NCI-H2196 treated with DMSO at 0.1 percent for 48 hours (cell line): ENCODE results near the gene PDE6A.
A peak's percentile ranks its signal among the peaks of the same experiment; 100 is the strongest.
"Not testable (repeated sequence)": the region's sequence is repeated elsewhere in the genome, so short reads cannot be mapped to it uniquely, and the experiment has no call there.

ENCODE experiments used
- DNase-seq: peaks from one replicate; lab custom pipeline; 2025; ENCODE audit not compliant: unreplicated experiment; lab: John Stamatoyannopoulos, UW

Gene PDE6A

GRCh38 chr5:149869411-149869821 is 75.2 kb downstream of the PDE6A start:
- DNase-seq: no peak

GRCh38 chr5:149865746-149866145 is 78.8 kb downstream of the PDE6A start:
- no peak for DNase-seq

DNA sequence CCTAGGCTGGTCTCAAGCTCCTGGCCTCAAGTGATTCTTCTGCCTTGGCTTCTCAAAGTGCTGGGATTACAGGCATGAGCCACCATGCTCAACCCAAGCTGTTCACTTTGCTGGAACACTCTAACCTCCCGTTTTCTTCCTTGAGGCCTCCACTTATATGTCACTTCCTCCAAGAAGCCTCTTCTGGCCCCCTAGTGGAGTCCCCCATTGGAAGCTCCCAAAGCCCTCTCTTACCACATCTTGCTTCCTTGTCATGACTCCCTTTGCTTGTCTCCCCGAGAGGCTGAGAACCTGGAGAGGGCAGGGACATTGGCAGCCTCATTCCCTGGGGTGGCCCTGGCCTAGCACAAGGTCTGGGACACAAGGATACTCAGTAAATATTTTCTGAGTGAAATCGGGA is 80.8 kb downstream of the PDE6A start:
- no peak for DNase-seq

GRCh38 chr5:149863176-149863575 is 81.4 kb downstream of the PDE6A start:
- DNase-seq: no peak

DNA sequence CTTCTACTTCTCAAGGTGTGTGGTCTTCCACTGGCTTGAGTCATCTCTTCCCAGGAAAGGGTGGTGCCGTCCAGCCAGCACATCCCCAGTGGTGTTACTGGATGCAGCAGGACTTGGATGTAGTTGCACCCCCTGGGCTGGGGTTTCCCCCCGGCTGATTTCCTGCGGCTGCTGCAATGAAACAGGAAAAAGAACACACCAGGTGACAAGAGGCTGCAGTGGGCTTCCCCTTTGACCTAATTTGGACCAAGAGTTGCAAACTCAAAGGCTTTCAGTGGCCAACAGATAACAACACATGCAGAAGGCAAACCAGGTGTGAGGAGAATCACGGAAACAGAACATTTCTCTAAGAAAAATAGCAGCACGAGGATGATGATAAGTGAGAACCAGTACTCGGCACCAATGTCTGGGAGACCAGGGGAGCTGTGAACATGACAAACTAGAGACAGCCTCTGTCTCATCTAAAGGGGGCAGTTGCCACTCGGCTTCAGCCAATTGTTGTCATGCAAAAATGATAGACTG is 83.7 kb downstream of the PDE6A start:
- DNase-seq: no peak

DNA sequence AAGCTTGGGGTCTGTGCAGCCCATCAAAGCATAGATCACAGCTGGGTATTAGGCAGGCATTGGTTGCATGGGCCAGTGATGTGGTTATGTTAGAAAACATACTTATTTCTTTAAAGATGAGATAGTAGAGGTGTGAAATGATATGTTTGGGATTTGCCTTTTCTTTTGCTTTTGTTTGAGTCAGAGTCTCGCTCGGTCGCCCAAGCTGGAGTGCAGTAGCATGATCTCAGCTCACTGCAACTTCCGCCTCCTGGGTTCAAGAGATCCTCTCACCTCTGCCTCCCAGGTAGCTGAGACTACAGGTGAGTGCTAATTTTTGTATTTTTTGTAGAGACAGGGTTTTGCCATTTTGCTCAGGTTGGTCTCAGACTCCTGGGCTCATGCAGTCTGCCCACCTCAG is 84.8 kb downstream of the PDE6A start:
- DNase-seq: no peak

DNA sequence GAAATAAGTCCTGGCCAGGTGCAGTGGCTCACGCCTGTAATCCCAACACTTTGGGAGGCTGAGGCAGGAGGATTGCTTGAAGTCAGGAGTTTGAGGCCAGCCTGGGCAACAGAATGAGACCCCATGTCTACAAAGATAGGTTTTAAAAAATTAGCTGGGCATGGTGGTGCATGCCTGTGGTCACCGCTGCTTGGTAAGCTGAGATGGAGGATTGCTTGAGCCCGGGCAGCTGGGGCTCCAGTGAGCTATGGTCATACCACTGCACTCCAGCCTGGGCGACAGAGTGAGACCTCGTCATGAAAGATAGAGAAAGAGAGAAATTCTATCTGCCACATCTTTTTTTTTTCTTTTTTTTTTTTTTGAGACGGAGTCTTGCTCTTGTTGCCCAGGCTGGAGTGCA is 86.1 kb downstream of the PDE6A start:
- not testable (repeated sequence) for DNase-seq

- peak; percentile 75 for DNase-seq
These were observed 87.1 kb downstream of the PDE6A start for GRCh38 chr5:149857499-149857898.

GRCh38 chr5:149855366-149855765 is 89.2 kb downstream of the PDE6A start:
- peak; percentile 70 for DNase-seq

GRCh38 chr5:149854866-149855265 is 89.7 kb downstream of the PDE6A start:
- DNase-seq: no peak

- no peak for DNase-seq
These were observed 90.9 kb downstream of the PDE6A start for GRCh38 chr5:149853701-149854100.

- DNase-seq: no peak
These were observed 91.3 kb downstream of the PDE6A start for GRCh38 chr5:149853331-149853648.

DNA sequence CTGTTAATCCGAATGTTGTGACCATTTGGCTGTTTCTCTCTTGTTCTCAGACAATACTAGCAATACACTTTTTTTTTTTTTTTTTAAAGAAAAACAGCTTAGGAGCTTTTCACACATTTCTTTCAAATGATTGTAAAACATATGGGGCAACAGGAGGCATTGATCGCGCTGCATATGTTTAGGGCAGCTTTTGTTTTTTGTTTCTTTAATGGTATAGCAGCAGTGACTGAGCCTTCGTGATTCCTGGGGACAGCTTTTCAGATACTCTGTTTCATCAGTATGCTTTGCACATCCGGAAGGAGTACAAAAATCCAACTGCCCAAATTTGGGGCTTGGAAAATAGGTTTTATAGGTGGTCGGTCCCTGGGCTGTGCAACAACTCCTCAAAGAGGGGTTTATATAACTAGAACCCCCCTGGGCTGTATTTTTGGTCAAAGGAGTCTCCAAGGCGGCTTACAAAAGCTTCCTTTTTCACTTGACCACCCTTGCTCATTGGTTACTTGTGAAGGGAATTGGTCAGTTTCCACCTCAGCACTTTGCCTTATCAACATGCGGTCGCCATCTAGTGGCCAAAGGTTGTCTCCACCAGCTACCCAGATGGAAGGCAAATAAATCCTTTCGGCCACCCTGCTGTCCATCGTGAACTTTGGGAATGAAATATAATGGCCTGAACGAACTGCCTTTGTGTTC is 91.8 kb downstream of the PDE6A start:
- DNase-seq: peak; percentile 47

DNA sequence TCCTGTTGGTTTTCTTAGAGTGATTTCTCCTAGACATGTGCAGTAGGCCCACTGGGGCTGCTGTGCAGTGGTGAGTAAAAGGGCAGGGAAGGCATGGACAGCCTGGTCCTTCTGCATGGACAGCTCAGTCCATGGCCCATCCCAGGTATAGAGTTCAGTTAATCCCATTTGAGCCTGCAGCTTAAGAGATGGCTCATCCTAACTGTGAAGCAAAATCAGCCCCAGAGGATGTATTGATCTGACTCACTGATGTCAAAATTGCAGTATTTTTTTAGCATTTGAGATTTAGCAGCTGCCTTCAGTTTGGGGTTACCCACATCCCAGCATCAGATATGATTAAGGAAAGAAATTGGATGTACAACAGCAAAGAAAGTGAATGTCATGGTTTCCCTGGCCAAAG is 93.4 kb downstream of the PDE6A start:
- no peak for DNase-seq

GRCh38 chr5:149849966-149850910 is 94.4 kb downstream of the PDE6A start:
- DNase-seq: no peak

GRCh38 chr5:149849280-149849965 is 95.2 kb downstream of the PDE6A start:
- DNase-seq: no peak

DNA sequence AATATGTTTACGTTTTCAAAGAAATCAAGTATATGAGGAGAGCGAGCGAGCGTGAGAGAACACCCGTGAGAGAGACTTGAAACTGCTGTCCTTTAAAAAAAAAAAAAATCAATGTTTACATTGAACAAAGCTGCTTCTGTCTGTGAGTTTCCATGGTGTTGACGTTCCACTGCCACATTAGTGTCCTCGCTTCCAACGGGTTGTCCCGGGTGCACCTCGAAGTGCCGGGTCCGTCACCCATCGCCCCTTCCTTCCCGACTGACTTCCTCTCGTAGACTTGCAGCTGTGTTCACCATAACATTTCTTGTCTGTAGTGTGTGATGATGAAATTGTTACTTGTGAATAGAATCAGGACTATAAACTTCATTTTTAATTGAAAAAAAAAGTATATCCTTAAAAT is 97.0 kb downstream of the PDE6A start:
- DNase-seq: no peak

DNA sequence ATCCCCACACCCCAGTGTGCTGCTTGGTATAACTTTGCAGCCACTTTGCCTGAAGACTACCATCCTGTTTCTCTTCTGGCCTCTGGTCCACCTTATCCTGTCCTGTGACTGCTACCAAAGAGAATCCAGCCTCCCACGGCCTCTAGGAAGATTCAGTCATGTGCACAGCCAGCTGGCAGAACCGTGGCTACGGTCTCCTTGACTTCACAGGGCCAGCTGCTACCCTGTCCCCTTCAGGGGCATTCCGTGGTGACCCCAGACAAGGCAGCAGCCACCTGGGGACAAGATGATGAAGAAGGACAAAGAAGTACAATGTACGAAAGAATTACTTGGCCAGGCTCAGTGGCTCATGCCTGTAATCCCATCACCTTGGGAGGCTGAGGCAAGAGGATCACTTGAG is 98.6 kb downstream of the PDE6A start:
- DNase-seq: no peak

GRCh38 chr5:149845601-149846000 is 99.0 kb downstream of the PDE6A start:
- DNase-seq: no peak

DNA sequence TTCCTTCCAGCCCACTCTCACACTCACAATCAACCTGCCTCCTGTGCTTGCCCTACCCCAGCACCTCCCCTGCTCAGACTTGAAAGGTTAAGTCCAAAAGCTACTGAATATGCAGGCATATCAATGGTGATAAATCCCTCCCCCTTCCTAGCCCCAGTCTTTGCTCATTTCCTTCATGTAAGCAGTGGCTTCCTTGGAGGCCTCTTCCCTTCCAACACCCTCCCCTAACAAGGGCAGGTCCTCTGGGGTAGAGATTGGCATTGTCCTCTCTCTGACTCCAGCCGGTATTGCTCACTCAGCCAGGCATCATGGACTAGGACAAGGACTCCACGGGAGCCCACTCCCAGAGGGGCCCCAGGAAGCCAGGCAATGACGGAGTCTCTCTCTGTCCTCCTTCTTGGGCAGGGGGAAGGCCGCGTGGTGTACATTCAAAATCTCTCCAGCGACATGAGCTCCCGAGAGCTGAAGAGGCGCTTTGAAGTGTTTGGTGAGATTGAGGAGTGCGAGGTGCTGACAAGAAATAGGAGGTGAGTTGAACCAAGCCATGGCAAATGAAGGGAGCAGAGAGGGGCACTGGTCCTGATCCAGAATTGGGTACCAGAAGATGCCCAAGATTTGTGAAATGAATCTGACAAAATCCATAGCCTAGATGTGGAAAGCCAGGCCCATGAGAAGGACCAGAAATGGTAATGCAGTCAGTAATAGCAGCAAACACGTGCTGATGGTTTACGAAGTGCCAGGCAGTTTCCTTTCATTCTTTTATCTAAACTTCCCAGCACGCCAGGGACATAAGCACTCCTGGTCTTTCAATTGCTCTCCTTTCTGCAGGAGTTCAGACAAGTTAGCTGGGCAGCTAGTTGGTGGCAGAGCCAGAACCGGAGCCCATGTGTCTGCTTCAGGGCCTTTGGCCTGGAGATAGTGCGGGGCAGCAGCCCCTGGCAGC is 102.5 kb downstream of the PDE6A start:
- no peak for DNase-seq
